ENCODE results near the gene LRP1B. TPM values are rescaled to one million over a fixed set of nuclear protein-coding genes. Genes with fewer than 3 reads are reported as not detected.

Gene LRP1B
- total RNA-seq, 1 experiment from 2014 or later, result not detected

- no peak overlapping the region for H3K4me3 ChIP-seq
- no peak for DNase-seq
- H3K9me3 ChIP-seq, result no peaks in the 10 kb centered on the region
- no peaks in the 10 kb centered on the region for H3K27me3 ChIP-seq
- no peaks in the 10 kb centered on the region for H3K36me3 ChIP-seq
Measured at GRCh38 chr2:140542627-140543026, 1588.2 kb downstream of the LRP1B start.

GRCh38 chr2:140539242-140539875 lies 1591.5 kb downstream of the LRP1B start:
- no peaks in the 10 kb centered on the region for H3K27me3 ChIP-seq
- no peak overlapping the region for H3K4me3 ChIP-seq
- H3K36me3 ChIP-seq, result no peaks in the 10 kb centered on the region
- no peak for DNase-seq
- H3K9me3 ChIP-seq, result no peaks in the 10 kb centered on the region

- Histone ChIP-seq H3K36me3 (no peaks in the 10 kb centered on the region), H3K4me3 (no peak overlapping the region), H3K9me3 (no peaks in the 10 kb centered on the region), H3K27me3 (no peaks in the 10 kb centered on the region)
- no peak for DNase-seq
Measured at GRCh38 chr2:140529706-140530105, 1601.1 kb downstream of the LRP1B start.

DNA sequence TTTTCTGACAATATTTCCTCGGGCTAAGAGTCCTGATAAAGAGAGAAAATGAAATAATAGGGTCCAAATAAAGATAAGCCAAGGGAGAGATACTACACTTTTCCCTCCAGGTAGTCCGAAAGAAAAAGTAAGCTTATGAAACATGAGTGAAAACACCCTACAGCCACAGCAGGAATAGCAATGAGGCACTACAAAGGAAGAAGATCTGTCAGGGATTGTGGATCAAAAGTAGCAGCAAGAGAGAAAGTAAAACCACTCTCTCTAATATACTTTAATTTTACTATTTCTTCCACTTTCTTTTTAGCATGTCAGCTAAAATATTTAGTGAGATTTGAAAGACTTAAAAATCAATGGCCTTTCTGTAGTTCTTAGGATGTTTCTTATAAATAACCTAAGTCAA lies 1601.8 kb downstream of the LRP1B start:
- H3K9me3 ChIP-seq, result no peaks in the 10 kb centered on the region
- no peaks in the 10 kb centered on the region for H3K36me3 ChIP-seq
- no peak overlapping the region for H3K4me3 ChIP-seq
- no peak for DNase-seq
- H3K27me3 ChIP-seq, result no peaks in the 10 kb centered on the region

- Histone ChIP-seq H3K27me3 (no peaks in the 10 kb centered on the region), H3K4me3 (no peak overlapping the region), H3K36me3 (no peaks in the 10 kb centered on the region), H3K9me3 (no peaks in the 10 kb centered on the region)
- peak; percentile 10 for DNase-seq
Measured at GRCh38 chr2:140526575-140526974, 1604.2 kb downstream of the LRP1B start.

- Histone ChIP-seq H3K36me3 (no peaks in the 10 kb centered on the region), H3K9me3 (no peaks in the 10 kb centered on the region)
Measured at GRCh38 chr2:140512106-140512505, 1618.7 kb downstream of the LRP1B start.

DNA sequence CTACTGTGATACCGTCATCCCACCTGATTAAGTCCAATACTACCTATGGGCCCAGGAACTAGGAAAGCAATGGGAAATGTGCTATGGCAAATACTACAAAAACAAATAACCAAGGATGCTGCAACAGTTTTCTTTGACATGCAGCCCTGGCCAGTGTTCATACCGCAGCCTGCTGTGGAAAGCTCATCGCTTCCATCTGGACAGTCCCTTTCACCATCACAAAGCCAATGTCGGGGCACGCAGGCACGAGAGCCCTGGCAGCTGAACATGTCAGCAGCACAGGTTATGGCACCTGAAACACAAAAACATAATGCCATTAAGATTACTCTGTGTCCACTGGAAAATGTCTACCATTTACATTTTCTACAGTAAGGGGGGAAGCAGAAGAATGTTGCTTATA lies 1621.1 kb downstream of the LRP1B start:
- Histone ChIP-seq H3K9me3 (no peaks in the 10 kb centered on the region), H3K27me3 (no peaks in the 10 kb centered on the region), H3K36me3 (no peaks in the 10 kb centered on the region), H3K4me3 (no peak overlapping the region)
- DNase-seq, result no peak

More at GRCh38 chr2:140512106-140512505, 1618.7 kb downstream of the LRP1B start:
- Histone ChIP-seq H3K27me3 (no peaks in the 10 kb centered on the region), H3K4me3 (no peak overlapping the region)
- DNase-seq, result no peak

DNA sequence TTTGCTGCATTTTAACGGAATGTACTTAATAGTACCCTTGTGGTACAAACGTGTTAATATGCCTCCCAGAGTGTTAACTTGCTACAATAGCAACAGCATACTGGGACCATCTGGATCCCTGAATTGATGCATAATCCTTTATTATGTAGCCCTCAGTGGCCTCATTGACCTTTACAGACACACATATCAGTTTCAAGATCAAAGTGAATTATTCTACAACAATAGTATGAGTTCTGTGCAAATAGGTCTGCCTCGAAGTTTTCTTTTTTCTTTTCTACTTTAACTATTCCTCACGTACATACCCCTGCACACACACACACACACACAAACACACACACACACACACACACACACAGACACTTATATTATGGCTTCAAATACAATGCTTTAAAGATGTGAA lies 1622.1 kb downstream of the LRP1B start:
- no peaks in the 10 kb centered on the region for H3K27me3 ChIP-seq
- no peak overlapping the region for H3K4me3 ChIP-seq
- no peak for DNase-seq
- no peaks in the 10 kb centered on the region for H3K9me3 ChIP-seq
- H3K36me3 ChIP-seq, result no peaks in the 10 kb centered on the region

- no peaks in the 10 kb centered on the region for H3K27me3 ChIP-seq
- no peak overlapping the region for H3K4me3 ChIP-seq
- no peaks in the 10 kb centered on the region for H3K36me3 ChIP-seq
- H3K9me3 ChIP-seq, result no peaks in the 10 kb centered on the region
- peak; percentile 28 for DNase-seq
Measured at GRCh38 chr2:140506606-140507005, 1624.2 kb downstream of the LRP1B start.

DNA sequence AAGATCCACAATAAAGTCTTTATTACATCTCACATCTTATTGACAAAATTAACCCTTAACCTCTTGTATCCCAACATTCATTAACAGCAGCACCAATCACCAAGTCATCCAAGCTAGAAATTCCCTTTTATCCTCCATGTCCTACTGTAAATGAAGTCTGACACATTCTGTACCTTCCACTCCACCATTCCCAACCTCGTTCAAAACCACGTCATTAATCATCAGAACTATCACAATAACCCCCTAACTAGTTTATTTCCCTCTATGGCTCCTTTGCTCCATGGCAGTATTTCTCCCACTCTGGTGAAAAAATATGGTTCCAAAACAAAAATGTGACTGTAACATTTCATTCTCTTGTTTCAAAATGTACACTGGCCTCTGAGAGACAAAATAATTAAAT lies 1626.2 kb downstream of the LRP1B start:
- no peaks in the 10 kb centered on the region for H3K36me3 ChIP-seq
- H3K27me3 ChIP-seq, result no peaks in the 10 kb centered on the region
- no peak for DNase-seq
- H3K9me3 ChIP-seq, result no peaks in the 10 kb centered on the region
- H3K4me3 ChIP-seq, result no peak overlapping the region

DNA sequence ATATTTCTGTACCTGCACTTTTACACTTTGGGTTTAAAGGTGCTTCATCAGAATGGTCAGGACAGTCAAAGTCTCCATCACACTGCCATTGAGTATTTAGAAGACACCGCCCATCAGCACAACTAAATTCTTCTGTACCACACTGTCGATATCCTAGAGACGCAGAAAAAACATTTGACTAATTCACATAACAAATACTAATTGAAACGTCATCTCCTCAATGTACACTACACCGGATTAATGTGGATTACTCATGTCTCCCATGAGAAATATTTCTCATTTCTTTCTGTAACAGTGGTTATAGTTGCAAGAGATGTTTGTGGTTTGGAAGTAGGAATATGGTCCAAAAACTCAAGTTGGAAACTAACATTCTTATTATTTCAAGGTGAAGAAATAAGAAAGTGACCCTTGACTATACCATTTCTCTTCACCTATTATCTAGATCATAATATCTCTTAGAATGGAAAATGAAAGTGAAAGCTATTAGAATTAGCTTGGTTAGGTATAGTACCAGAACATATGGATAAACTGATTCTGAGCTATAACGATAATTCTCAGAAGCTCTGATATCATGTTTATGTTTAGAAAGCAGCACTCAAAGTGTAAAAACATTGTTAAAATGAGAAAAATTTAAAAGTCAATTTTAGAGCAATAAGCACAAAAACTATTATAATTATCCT lies 1627.7 kb downstream of the LRP1B start:
- DNase-seq, result no peak
- peak overlapping the region; percentile 3; the same call in 1 of the 2 replicates for H3K4me3 ChIP-seq
- H3K27me3 ChIP-seq, result no peaks in the 10 kb centered on the region
- no peaks in the 10 kb centered on the region for H3K9me3 ChIP-seq
- no peaks in the 10 kb centered on the region for H3K36me3 ChIP-seq

- DNase-seq, result no peak
- Histone ChIP-seq H3K36me3 (no peaks in the 10 kb centered on the region), H3K27me3 (no peaks in the 10 kb centered on the region), H3K4me3 (no peak overlapping the region), H3K9me3 (no peaks in the 10 kb centered on the region)
Measured at GRCh38 chr2:140498360-140498759, 1632.5 kb downstream of the LRP1B start.

DNA sequence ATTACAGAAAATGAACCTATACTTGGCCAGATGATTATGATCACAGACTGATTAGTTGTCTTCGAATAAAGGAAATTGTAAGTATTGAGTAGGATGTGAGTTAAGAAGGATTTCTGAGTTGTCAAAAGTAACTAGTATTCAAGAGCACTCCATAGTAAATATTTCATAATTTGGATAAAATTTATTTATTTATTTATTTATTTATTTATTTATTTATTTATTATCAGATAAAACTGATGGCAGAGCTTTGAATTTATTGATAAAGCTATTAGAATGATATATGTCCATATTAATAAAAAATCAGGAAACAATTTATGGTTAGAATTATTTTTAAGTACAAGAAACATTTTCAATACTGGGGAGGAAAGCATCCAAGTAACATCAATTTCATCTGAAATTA lies 1634.1 kb downstream of the LRP1B start:
- Histone ChIP-seq H3K27me3 (no peaks in the 10 kb centered on the region), H3K9me3 (no peaks in the 10 kb centered on the region), H3K36me3 (no peaks in the 10 kb centered on the region), H3K4me3 (no peak overlapping the region)
- no peak for DNase-seq

- DNase-seq, result no peak
- no peak overlapping the region for H3K4me3 ChIP-seq
- no peaks in the 10 kb centered on the region for H3K36me3 ChIP-seq
- H3K27me3 ChIP-seq, result no peaks in the 10 kb centered on the region
- H3K9me3 ChIP-seq, result no peaks in the 10 kb centered on the region
Measured at GRCh38 chr2:140491876-140492275, 1638.9 kb downstream of the LRP1B start.

DNA sequence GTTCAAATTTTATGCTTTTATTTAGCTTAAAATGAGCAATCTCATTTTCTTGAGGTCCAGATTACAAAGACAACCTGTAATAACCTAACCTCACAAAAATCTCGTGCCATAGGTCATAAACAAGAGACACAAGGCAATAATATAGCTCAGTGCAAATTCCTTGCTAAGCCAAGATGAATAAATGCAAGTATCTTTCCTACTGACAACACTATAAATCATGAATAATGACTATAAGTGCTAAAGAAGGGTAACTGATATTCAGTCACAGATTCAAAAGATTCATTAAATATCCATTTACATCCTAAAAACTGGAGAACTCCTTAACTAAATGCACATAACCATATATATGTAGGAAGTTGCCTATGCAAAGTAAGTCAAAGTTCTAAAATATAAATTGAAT lies 1641.6 kb downstream of the LRP1B start:
- Histone ChIP-seq H3K9me3 (no peaks in the 10 kb centered on the region), H3K4me3 (no peak overlapping the region), H3K36me3 (no peaks in the 10 kb centered on the region), H3K27me3 (no peaks in the 10 kb centered on the region)
- DNase-seq, result no peak

- no peak for DNase-seq
- no peaks in the 10 kb centered on the region for H3K36me3 ChIP-seq
- H3K27me3 ChIP-seq, result no peaks in the 10 kb centered on the region
Measured at GRCh38 chr2:140481136-140481535, 1649.7 kb downstream of the LRP1B start.

GRCh38 chr2:140473851-140474250 lies 1657.0 kb downstream of the LRP1B start:
- Histone ChIP-seq H3K27me3 (no peaks in the 10 kb centered on the region), H3K36me3 (no peaks in the 10 kb centered on the region), H3K4me3 (no peak overlapping the region), H3K9me3 (no peaks in the 10 kb centered on the region)
- no peak for DNase-seq

More at GRCh38 chr2:140481136-140481535, 1649.7 kb downstream of the LRP1B start:
- Histone ChIP-seq H3K9me3 (no peaks in the 10 kb centered on the region), H3K4me3 (no peak overlapping the region)

DNA sequence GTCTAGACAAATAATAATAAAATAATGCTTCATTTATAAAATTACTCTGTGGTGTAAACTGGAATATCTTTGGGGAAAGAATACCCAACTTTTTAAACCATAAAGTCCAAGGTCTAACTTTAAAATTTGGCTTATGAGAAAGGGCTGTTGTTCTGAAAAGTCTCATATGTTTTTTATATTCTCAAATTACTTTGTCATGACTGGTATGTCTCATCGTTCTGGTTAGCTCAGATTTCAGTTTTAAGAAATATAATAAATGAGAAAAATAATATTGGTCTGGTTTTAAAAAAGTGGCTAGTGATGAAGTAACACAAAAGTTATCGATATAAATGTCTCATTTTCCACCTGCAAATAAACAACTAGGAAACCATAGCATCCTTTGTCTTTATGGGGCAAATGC lies 1658.1 kb downstream of the LRP1B start:
- H3K36me3 ChIP-seq, result no peaks in the 10 kb centered on the region
- no peaks in the 10 kb centered on the region for H3K27me3 ChIP-seq
- no peak for DNase-seq
- H3K9me3 ChIP-seq, result no peaks in the 10 kb centered on the region
- H3K4me3 ChIP-seq, result no peak overlapping the region

All from MG63 (cell line).